Measurements from ENCODE around the gene ISG15. TPM values are rescaled to one million over a fixed set of nuclear protein-coding genes. Genes with fewer than 3 reads are reported as not detected.

ISG15 gene
- total RNA-seq, 2 donors from 2014 or later, result 46.6 to 48.4 TPM

- Mint-ChIP-seq H3K27me3 (ENCODE audit: insufficient read depth) (no peaks in the 10 kb centered on the region), H3K4me3 (no peak overlapping the region), H3K4me1 (no peaks in the 10 kb centered on the region), H3K27ac (no peak overlapping the region), H3K9me3 (no peaks in the 10 kb centered on the region), H3K36me3 (ENCODE audit: low read depth) (peaks cover 46% of the 10 kb centered on the region)
- H3K4me3 ChIP-seq (ENCODE audit: low read length), result no peak overlapping the region
- no peak for DNase-seq
- H3K4me1 ChIP-seq (ENCODE audit: control insufficient read depth, insufficient read depth, low read length), result no peaks in the 10 kb centered on the region
- WGBS, 2 experiments (ENCODE audit: insufficient coverage in 1 of 2, insufficient read length in 1 of 2), result 90 to 95% methylated on average over 16 to 22 of the region's 28 CpGs
- H3K27ac ChIP-seq (ENCODE audit: low read depth, low read length), result no peak overlapping the region
- TF ChIP-seq CTCF (conservative IDR thresholded peaks at IDR 0.05), result no peak
- H3K36me3 ChIP-seq (ENCODE audit: control insufficient read depth, insufficient read depth, low read length), result peaks cover 38% of the 10 kb centered on the region
- H3K9ac ChIP-seq (ENCODE audit: extremely low read depth, low read length, poor library complexity, severe bottlenecking), result no peak overlapping the region
- H3K27me3 ChIP-seq (ENCODE audit: control insufficient read depth, insufficient read depth, low read length, poor library complexity, severe bottlenecking), result no peaks in the 10 kb centered on the region
- H3K9me3 ChIP-seq (ENCODE audit: control insufficient read depth, low read length), result no peaks in the 10 kb centered on the region
These were observed 35.5 kb downstream of the ISG15 start for GRCh38 chr1:1048765-1049164.

GRCh38 chr1:1049318-1050165 lies 36.2 kb downstream of the ISG15 start:
- H3K27me3 ChIP-seq (ENCODE audit: control insufficient read depth, insufficient read depth, low read length, poor library complexity, severe bottlenecking), result no peaks in the 10 kb centered on the region
- H3K36me3 Mint-ChIP-seq (ENCODE audit: low read depth), result peaks cover 42% of the 10 kb centered on the region
- no peak overlapping the region for H3K9ac ChIP-seq (ENCODE audit: extremely low read depth, low read length, poor library complexity, severe bottlenecking)
- H3K4me3 Mint-ChIP-seq, result no peak overlapping the region
- no peaks in the 10 kb centered on the region for H3K27me3 Mint-ChIP-seq (ENCODE audit: insufficient read depth)
- DNase-seq, result no peak
- no peaks in the 10 kb centered on the region for H3K4me1 Mint-ChIP-seq
- H3K27ac Mint-ChIP-seq, result no peak overlapping the region
- H3K9me3 Mint-ChIP-seq, result no peaks in the 10 kb centered on the region
- WGBS, 2 experiments (ENCODE audit: insufficient coverage in 1 of 2, insufficient read length in 1 of 2), result 94 to 98% methylated on average over 29 to 57 of the region's 57 CpGs
- no peaks in the 10 kb centered on the region for H3K4me1 ChIP-seq (ENCODE audit: control insufficient read depth, insufficient read depth, low read length)
- peaks cover 44% of the 10 kb centered on the region for H3K36me3 ChIP-seq (ENCODE audit: control insufficient read depth, insufficient read depth, low read length)
- no peak overlapping the region for H3K27ac ChIP-seq (ENCODE audit: low read depth, low read length)
- H3K4me3 ChIP-seq (ENCODE audit: low read length), result no peak overlapping the region
- no peaks in the 10 kb centered on the region for H3K9me3 ChIP-seq (ENCODE audit: control insufficient read depth, low read length)
- no peak for TF ChIP-seq CTCF (conservative IDR thresholded peaks at IDR 0.05)

- Histone ChIP-seq H3K27me3 (ENCODE audit: control insufficient read depth, insufficient read depth, low read length, poor library complexity, severe bottlenecking) (no peaks in the 10 kb centered on the region), H3K4me3 (ENCODE audit: low read length) (no peak overlapping the region), H3K4me1 (ENCODE audit: control insufficient read depth, insufficient read depth, low read length) (no peaks in the 10 kb centered on the region), H3K9me3 (ENCODE audit: control insufficient read depth, low read length) (no peaks in the 10 kb centered on the region), H3K27ac (ENCODE audit: low read depth, low read length) (no peak overlapping the region), H3K9ac (ENCODE audit: extremely low read depth, low read length, poor library complexity, severe bottlenecking) (no peak overlapping the region), H3K36me3 (ENCODE audit: control insufficient read depth, insufficient read depth, low read length) (peaks cover 37% of the 10 kb centered on the region)
- TF ChIP-seq CTCF (conservative IDR thresholded peaks at IDR 0.05), result no peak
- H3K4me1 Mint-ChIP-seq, result no peaks in the 10 kb centered on the region
- no peak overlapping the region for H3K4me3 Mint-ChIP-seq
- H3K36me3 Mint-ChIP-seq (ENCODE audit: low read depth), result peaks cover 44% of the 10 kb centered on the region
- H3K9me3 Mint-ChIP-seq, result no peaks in the 10 kb centered on the region
- no peak overlapping the region for H3K27ac Mint-ChIP-seq
- no peak for DNase-seq
- WGBS, 2 experiments (ENCODE audit: insufficient coverage in 1 of 2, insufficient read length in 1 of 2), result 96% methylated on average over 26 to 32 of the region's 32 CpGs
- no peaks in the 10 kb centered on the region for H3K27me3 Mint-ChIP-seq (ENCODE audit: insufficient read depth)
These were observed 37.3 kb downstream of the ISG15 start for GRCh38 chr1:1050577-1051052.

Data from endodermal cell (in vitro differentiated cells).